Bone marrow (tissue), 2 donors: Measurements from ENCODE around the gene PARP8.
"Not testable (repeated sequence)": the region's sequence is repeated elsewhere in the genome, so short reads cannot be mapped to it uniquely, and the experiment has no call there.

Experiments
- DNase-seq, 2 donors: peaks; one replicate each; lab custom pipeline; 2025; lab: John Stamatoyannopoulos, UW

The PARP8 gene

GRCh38 chr5:50727149-50727496 lies 60.7 kb downstream of the PARP8 start:
- DNase-seq, result peak in 1 of 2 donors; percentile 86

DNA sequence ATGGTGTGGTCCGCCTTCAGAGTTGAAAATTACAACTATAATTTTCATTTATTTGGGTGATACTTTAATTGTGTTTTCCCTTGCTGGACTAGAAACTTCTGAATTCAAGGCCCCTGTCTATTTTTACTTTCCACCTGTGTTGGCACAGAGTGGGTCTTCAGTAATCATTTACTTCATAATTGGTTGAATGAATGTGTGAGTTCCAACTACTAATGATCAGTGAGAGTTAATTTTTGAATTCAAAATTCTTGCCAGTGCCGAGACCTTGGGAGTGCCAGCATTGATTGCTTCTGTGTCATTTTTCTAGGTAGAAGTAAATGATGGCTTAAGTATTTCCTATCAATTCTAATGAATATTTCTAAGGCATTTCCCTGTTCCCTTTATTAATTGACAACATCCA lies 61.4 kb downstream of the PARP8 start:
- no peak for DNase-seq

DNA sequence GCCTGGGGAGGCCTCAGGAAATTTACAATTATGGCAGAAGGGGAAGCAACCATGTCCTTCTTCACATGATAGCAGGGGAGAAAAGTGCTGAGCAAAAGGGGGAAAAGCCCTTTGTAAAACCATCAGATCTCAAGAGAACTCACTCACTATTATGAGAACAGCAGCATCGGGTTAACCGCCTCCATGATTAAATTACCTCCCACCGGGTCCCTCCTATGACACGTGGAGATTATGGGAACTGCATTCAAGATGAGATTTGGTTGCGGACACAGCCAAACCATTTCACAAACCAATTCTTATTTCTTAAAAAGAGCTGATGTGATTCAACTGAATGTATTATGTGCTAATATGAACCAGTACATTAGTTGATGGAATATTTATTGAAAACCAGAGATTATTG lies 63.9 kb downstream of the PARP8 start:
- DNase-seq, result no peak

- DNase-seq, result no peak
These were observed 64.4 kb downstream of the PARP8 start for GRCh38 chr5:50730841-50731240.

GRCh38 chr5:50733741-50734140 lies 67.3 kb downstream of the PARP8 start:
- DNase-seq, result no peak

DNA sequence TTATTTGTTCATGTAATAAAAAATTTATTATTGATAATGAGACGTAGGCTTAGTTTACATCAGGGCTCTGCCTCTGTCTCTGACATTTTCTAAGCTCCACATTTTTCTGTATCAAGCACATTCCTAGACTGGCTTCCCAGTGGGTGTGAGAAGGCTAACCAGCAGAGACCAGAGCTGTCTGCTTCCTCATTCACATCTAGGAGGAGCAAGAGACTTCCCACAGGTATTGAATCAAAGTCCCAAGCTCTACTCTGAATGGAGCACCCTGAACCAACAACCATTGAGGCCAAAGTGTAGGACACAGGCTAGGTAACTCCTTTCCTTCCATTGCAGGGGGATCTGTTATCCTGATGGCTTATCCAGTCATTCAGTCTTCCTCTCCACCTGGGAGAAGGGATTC lies 72.4 kb downstream of the PARP8 start:
- DNase-seq, result no peak

- no peak for DNase-seq
These were observed 74.4 kb downstream of the PARP8 start for GRCh38 chr5:50740832-50741231.

GRCh38 chr5:50744776-50745175 lies 78.3 kb downstream of the PARP8 start:
- DNase-seq, result peak in 1 of 2 donors; percentile 69

GRCh38 chr5:50745221-50745910 lies 78.9 kb downstream of the PARP8 start:
- DNase-seq, result no peak

DNA sequence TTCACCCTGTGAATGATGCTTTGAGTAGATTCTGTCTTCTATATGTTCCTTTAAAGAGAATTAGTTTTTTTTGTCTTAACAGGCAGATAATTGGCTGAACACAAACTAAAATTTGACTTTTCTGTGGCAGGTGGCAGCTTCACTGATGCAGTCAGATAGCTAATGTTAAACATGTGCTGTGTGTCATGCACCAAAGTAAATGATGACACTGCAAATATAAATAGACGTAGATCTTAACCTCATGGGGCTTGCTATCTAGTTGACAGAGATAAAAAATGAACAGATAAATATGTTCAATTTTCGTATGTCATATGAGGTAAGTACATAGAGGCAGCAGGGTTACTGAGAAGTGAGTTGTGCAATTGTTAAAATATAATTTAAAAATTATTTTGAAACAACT lies 82.7 kb downstream of the PARP8 start:
- DNase-seq, result no peak

DNA sequence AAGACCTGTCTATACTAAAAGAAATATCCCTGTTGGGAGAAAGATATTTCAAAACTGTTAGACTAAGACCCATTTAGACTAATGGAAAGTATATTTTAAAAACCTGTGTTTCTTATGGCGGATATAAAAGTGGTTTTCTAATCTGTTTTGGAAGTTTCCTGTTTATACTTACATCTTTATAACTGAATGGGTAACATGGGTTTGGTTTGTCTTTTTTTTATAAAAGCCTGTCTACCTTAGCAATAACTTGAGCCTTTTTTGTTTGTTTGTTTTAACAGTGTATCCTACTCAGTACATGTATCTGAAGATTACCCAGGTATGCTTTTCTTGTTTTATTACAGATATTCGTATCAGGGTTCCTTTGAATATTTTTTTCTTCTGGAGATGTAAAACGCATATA lies 83.4 kb downstream of the PARP8 start:
- no peak for DNase-seq

GRCh38 chr5:50751064-50751657 lies 84.7 kb downstream of the PARP8 start:
- peak in 1 of 2 donors; percentile 59 for DNase-seq

GRCh38 chr5:50752800-50753199 lies 86.4 kb downstream of the PARP8 start:
- no peak for DNase-seq

DNA sequence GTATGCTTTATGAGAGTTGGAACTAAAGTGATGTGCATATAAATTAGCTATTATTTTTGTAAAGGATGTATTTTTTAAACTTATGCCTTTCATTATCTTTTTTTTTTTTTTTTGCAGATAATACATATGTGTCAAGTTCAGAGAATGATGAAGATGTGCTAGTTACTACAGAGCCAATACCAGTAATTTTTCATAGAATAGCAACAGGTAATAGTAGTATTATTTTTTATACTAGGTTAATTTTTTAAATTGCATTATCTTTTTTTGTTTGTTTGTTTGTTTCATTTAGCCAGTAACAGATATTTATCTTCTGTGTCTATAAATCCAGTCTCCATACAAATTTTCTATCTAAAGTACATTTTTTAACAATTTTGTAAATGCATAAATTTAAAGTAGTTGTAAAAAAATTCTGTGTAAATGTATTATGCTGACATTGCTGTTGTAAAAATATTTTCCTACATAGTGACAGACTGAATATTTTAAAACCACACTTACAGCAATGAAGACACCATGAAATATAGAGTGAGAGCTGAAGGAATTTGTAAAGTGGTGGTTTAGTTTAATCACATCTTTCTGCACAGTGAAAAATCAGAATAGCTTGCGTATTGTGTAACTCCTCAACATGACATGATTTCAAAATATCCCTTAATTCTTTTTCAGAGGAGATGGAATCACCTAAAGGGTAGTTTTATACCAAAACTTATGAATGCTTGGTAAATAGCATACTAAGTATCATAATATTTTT lies 93.3 kb downstream of the PARP8 start:
- DNase-seq, result no peak

DNA sequence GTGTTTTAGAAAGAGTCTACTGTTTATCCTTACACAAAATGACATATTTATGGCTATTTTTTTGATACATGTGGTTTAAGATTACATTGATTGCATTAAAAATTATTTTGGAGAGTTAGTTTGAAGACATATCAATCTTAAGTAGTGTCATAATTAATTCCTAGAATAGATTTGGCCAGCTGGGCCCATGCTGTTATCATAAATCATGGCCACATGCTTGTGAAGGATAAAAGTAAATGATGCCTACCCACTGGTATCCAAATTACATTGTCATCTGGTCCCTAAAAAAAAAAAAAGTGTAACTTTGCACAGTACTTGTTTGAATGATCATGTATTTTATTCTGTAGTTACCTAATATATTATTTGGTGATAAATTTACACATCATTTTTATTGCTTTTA lies 96.9 kb downstream of the PARP8 start:
- DNase-seq, result no peak

- DNase-seq, result no peak
These were observed 97.4 kb downstream of the PARP8 start for GRCh38 chr5:50763846-50764245.

DNA sequence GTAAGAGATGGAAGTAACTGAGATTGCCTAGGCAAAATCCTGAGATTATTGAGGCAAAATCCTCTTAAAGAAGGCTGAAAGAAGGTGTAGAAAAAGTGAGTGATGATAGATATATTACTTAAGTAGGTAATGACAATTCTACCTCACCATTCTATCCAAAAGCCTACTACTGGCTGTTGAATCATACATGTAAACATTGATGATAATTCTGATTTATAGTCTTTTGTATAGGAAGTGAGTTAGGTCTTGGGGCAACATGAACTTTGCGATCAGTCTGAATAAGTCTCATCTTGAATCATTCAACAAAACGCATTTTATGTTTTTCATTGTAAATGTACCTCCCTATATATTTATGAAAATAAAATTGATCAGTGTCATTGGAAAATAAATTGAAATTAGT lies 99.6 kb downstream of the PARP8 start:
- no peak for DNase-seq

- DNase-seq, result no peak
These were observed 100.0 kb downstream of the PARP8 start for GRCh38 chr5:50766462-50766861.

GRCh38 chr5:50766967-50767366 lies 100.5 kb downstream of the PARP8 start:
- DNase-seq, result no peak

GRCh38 chr5:50767588-50767987 lies 101.2 kb downstream of the PARP8 start:
- no peak for DNase-seq

- DNase-seq, result no peak
These were observed 102.2 kb downstream of the PARP8 start for GRCh38 chr5:50768634-50769033.

DNA sequence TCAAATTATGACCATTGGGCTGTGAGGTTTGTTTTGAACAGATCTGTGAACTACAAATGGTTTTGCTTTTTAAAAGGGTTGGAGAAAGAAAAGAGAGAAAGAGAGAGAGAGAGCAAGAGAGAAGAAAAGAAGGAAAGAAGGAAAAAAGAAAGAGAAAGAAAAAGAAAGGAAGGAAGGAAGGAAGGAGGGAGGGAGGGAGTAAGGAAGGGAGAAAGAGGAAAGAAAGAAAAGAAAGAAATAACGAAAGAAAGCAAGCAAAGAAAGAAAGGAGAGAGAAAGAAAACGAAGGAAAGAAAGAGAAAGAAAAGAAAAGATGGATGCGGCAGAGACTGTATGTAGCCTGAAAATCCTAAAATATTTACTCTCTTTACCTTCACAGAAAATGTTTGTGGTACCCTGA lies 104.0 kb downstream of the PARP8 start:
- DNase-seq, result no peak

- DNase-seq, result not testable (repeated sequence)
These were observed 108.2 kb downstream of the PARP8 start for GRCh38 chr5:50774446-50775175.
